Epithelial cell of umbilical artery (primary cell): ENCODE data around the gene NQO1. TPM values are rescaled to one million over a fixed set of nuclear protein-coding genes. Genes with fewer than 3 reads are reported as not detected.

Source experiments
- total RNA-seq: library from RNA; depleted of rRNA; stranded (reverse); fragments of >200 nt; gene quantifications from 2 replicates; pipeline ENCODE4 v1.2.3, GENCODE V29; 2014

NQO1 gene
- total RNA-seq: 250 and 426 TPM in 2 replicates

DNA sequence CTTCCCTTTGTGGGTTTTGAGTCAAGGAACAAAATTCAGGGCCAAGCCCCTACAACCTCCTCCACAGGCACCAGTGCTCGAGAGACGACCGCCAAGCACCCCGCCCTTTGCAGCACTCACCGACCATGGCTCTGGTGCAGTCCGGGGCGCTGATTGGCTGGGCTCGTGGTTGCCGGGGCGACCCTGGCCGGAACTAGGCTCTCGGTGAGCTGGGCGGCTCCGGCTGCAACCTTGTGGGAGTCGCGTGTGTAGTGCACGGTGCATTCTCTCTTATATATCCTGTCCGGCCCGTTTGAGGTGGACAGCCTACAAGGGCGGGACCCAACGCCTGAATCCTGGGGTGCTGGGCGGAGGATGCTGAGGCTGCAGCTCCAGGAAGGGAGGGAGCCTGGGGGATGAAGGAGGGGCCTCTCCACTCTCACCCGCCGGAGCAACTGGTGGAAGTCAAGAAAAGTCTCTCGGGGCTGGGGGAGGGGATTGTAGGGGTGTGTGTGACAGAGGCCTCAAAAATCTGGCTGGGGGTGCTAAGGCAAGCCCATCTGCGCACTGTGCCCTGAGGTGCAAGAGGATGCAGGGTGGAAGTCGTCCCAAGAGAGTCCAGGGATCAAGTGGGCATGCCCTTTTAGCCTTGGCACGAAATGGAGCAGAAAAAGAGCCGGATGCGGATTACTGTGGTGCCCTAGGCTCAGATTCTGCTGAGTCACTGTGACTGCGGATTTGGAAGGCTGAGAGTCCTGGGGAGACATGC, at the start of gene NQO1:
Gene NQO1 (minus strand): TSS at position 248 of the 748 bp plus-strand sequence. CDS start 121 bp downstream, at position 127.

DNA sequence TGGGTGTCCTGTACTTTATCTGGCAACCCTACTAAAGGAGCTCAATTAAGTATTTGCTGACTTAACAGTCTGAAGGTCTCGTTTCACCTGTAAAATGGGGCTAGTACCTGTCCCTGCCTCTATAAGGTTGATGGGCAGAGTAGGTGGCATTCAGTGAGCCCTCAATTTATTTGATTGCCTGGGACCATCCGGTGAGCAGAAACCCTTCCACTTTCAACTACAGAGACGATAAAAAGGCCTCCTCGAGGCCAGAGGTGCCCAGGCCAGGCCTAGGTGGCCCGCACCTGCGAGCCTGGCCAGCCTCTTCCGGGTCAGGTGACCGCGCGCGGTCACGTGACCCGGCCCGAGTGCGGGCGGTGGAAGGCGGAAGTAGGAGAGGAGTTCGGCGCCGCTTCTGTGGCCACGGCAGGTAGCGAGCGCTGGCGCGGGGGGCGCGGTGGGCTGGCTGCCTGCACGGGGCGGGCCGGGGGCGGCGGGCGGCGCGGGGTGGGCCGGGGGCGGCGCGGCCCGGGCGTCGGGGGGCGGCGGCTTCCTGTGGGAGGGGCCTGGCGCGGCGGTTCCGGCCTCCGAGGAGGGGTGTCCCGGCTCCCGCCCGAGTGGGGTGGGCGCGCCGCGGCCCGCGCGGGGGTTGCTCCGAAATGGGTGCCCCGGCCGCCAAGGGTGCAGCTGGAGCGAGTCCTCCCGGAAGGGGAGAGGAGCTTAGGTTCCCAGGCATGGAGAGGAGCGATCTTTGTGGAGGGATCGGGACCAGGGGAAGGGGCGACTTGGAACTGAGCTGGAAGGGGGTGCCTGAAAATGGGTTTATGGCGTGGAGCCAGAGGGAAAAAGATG, 35.8 kb upstream of the NQO1 start, which contains the start of gene WWP2:
Gene WWP2 (plus strand): TSS at position 350 of the 831 bp plus-strand sequence. CDS start 24,679 bp downstream, outside the sequence.

DNA sequence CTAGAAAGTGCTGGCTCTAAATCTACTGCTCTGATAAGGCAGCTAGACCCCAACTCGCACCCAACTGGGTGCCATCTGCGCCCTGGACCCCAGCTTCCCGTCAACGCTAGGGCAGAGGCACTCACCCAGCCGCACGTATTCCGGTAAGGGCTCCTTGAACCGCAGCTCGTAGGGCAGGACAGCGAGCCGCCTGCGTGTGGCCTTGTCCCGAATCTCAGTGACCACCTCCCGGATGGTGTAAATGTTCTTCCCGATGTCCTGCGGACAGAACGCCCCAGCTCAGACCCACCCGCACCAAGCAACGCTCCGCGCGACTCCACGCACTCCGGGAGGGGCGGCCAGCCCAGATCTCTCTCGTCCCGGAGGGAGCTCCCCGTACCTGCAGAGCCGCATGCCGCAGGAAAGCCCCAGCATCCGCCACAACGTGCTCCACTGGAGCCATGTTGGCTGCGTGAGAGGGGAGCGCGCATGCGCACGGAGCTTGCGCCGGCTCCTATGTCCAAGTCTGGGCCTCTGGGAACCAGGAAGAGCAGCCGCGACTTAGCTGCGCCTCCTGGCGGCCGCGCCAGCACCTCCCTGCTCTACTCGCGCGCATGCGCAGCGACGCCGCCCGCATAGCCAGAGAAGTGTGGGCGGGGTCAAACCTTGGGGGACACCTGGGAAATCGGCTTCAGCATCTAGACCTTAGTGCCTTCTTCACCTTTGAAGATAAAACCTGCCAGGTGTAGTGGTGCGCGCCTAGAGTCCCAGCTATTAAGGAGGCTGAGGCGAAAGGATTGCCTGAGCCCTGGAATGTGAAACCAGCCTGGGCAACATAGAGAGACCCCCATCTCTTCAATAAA, 28.3 kb upstream of the NQO1 start, which contains the start of gene NOB1:
Gene NOB1 (minus strand): TSS at position 458 of the 842 bp plus-strand sequence. CDS start 16 bp downstream, at position 442.

Other genes starting within 250 kb of the NQO1 start
- 7.8 and 13.7 TPM in 2 replicates for gene NFAT5, start 160.6 kb downstream of the NQO1 start, total RNA-seq
- 22.7 and 24.8 TPM in 2 replicates for gene NOB1, start 28.4 kb upstream of the NQO1 start, total RNA-seq
- 14.9 and 22.2 TPM in 2 replicates for gene WWP2, start 35.8 kb upstream of the NQO1 start, total RNA-seq
- 0.61 TPM in 1 of 2 replicates, not detected in the other for gene CLEC18A, start 224.8 kb upstream of the NQO1 start, total RNA-seq